Glutamatergic neuron (in vitro differentiated cells): ENCODE measurements around the gene RNF32. TPM values are rescaled to one million over a fixed set of nuclear protein-coding genes. Genes with fewer than 3 reads are reported as not detected.

Source experiments
- DNase-seq: peaks from one replicate; pipeline ENCODE4 v3.0.0; 2022
- H3K27ac Mint-ChIP-seq: one replicate; pipeline ENCODE4 v1.8.0; 2020; ENCODE audit warnings: mild to moderate bottlenecking, mixed read lengths, inconsistent platforms; ENCODE audit not compliant: unreplicated experiment
- H3K27me3 Mint-ChIP-seq: one replicate; pipeline ENCODE4 v1.8.0; 2020; ENCODE audit warnings: mild to moderate bottlenecking, moderate library complexity, mixed read lengths, inconsistent platforms; ENCODE audit not compliant: unreplicated experiment
- H3K36me3 Mint-ChIP-seq: one replicate; pipeline ENCODE4 v1.8.0; 2020; ENCODE audit warnings: mild to moderate bottlenecking, mixed read lengths, inconsistent platforms; ENCODE audit not compliant: unreplicated experiment
- H3K4me1 Mint-ChIP-seq: one replicate; pipeline ENCODE4 v1.8.0; 2020; ENCODE audit warnings: mild to moderate bottlenecking, low read depth, mixed read lengths, inconsistent platforms; ENCODE audit not compliant: unreplicated experiment
- H3K4me3 Mint-ChIP-seq: one replicate; pipeline ENCODE4 v1.8.0; 2020; ENCODE audit warnings: mild to moderate bottlenecking, mixed read lengths, inconsistent platforms; ENCODE audit not compliant: unreplicated experiment
- H3K9me3 Mint-ChIP-seq: one replicate; pipeline ENCODE4 v1.8.0; 2020; ENCODE audit warnings: mild to moderate bottlenecking, moderate library complexity, mixed read lengths, inconsistent platforms; ENCODE audit not compliant: unreplicated experiment
- CTCF ChIP-seq: fragments of 200-600 bp; sonication (generic); IDR thresholded peaks from one replicate; pipeline ENCODE4 v1.5.0; 2021; ENCODE audit not compliant: partially characterized antibody, unreplicated experiment
- total RNA-seq: library from RNA; stranded (reverse); fragmentation: NEBNext Ultra II Directional; extraction: Animal tissue kit (Norgen Biotek cat#: 25700); gene quantifications from one replicate; pipeline ENCODE4 v1.2.1, GENCODE V29; 2021; ENCODE audit not compliant: unreplicated experiment

Gene RNF32
- total RNA-seq, 1 donor from 2014 or later: 2.2 TPM

- no peak for DNase-seq
- peaks cover 2% of the 10 kb centered on the region for H3K9me3 Mint-ChIP-seq
- H3K27me3 Mint-ChIP-seq: peaks cover 3% of the 10 kb centered on the region
- H3K4me3 Mint-ChIP-seq: no peak overlapping the region
- no peak overlapping the region for H3K27ac Mint-ChIP-seq
- H3K4me1 Mint-ChIP-seq: peaks cover 3% of the 10 kb centered on the region
- H3K36me3 Mint-ChIP-seq: no peaks in the 10 kb centered on the region
- TF ChIP-seq CTCF: no peak
Measured at GRCh38 chr7:156676263-156676662, 35.7 kb downstream of the RNF32 start.

GRCh38 chr7:156677374-156678054, 36.9 kb downstream of the RNF32 start:
- no peaks in the 10 kb centered on the region for H3K36me3 Mint-ChIP-seq
- H3K9me3 Mint-ChIP-seq: peaks cover 2% of the 10 kb centered on the region
- H3K4me1 Mint-ChIP-seq: peaks cover 3% of the 10 kb centered on the region
- H3K27ac Mint-ChIP-seq: no peak overlapping the region
- H3K4me3 Mint-ChIP-seq: no peak overlapping the region
- TF ChIP-seq CTCF: no peak
- H3K27me3 Mint-ChIP-seq: peaks cover 3% of the 10 kb centered on the region
- DNase-seq: no peak

DNA sequence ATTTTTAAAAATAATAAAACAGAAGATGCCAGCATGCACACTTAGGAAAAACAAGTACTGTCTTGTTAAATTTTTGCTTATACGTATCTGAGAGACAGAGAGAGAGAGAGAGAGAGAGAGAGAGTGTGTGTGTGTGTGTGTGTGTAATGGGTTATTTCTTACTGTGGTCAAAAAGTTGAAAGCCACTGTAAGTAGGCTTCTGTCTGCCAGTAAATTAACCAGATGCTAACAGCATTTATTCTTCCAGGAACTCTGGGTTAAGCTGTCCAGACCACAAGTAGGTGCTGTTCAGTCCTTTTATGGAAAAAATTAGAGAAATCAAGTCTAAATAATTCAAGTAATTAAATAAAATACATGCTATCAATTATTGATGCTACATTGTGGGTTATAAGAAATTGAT, 39.7 kb downstream of the RNF32 start:
- no peaks in the 10 kb centered on the region for H3K36me3 Mint-ChIP-seq
- no peak for TF ChIP-seq CTCF
- no peaks in the 10 kb centered on the region for H3K9me3 Mint-ChIP-seq
- H3K4me3 Mint-ChIP-seq: no peak overlapping the region
- DNase-seq: no peak
- H3K27me3 Mint-ChIP-seq: peaks cover 3% of the 10 kb centered on the region
- peaks cover 4% of the 10 kb centered on the region for H3K4me1 Mint-ChIP-seq
- H3K27ac Mint-ChIP-seq: no peak overlapping the region

DNA sequence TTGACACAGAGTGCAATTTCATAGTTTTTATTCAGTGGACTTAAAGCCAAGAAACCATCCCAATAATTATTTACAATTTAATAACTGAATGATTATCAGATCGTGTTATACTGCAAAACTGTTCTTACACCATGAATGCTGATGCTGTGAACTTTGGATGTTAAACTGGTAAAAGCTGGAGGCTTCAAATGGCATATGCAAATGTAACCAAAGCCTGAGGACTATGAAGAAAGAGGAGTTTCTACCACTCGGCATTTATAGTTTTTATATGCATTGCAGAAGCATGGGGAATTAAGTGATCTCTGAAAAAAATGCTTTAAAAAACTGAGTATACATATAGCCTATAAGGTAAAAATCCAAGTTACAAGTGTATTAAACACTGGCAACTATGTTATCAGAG, 42.4 kb downstream of the RNF32 start:
- no peak overlapping the region for H3K4me3 Mint-ChIP-seq

More for the DNA sequence above, 42.4 kb downstream of the RNF32 start:
- no peak for DNase-seq
- H3K9me3 Mint-ChIP-seq: no peaks in the 10 kb centered on the region
- TF ChIP-seq CTCF: no peak
- no peaks in the 10 kb centered on the region for H3K27me3 Mint-ChIP-seq
- peaks cover 4% of the 10 kb centered on the region for H3K4me1 Mint-ChIP-seq
- no peak overlapping the region for H3K27ac Mint-ChIP-seq
- no peaks in the 10 kb centered on the region for H3K36me3 Mint-ChIP-seq
